ENCODE measurements around the gene B4GALT3.

Gene B4GALT3

DNA sequence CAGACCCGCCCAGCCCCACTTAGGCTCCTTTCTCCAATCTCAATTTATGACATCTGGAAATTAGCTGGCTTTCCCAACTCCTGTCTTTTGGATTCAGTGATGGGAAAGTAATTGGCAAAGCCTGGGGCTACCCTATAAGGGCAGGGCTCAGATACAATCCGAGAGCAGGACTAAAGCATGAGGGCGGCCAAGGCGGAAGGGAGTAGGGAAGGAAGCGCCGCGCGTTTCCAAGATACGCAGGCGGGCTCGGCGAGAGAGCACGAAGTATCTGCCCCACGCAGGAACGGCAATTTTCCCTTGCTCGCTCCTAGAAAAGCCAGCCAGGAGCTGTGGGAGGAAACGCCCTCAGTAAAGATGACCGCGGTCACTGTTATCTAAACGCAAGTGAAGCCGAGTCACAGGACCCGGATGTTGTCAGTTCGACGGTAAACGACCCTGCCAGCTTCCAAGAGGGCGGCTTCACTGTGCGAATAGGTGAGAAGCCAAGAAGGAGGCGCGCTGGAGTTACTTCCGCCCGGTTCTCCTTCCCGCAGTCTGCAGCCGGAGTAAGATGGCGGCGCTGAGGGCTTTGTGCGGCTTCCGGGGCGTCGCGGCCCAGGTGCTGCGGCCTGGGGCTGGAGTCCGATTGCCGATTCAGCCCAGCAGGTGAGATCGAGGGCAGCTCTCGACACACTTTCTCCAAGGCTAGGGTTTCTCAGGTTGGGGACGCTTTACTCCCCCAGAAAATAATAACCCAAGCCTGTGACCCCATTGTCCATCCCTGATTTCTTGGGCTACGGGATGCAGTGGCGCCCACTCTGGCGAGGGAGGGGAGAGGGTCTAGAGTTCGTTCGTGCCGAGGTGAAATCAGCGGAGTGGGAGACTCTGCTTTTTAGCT, 24.8 kb upstream of the B4GALT3 start, which contains the start of gene NDUFS2:
Gene NDUFS2 (plus strand): TSS at position 532 of the 877 bp plus-strand sequence. CDS start 19 bp downstream, at position 551.
- peak; percentile 99 for ATAC-seq

- no peak for ATAC-seq
Observed at GRCh38 chr1:161200992-161201835, 23.9 kb upstream of the B4GALT3 start.

- no peak for ATAC-seq
Observed at GRCh38 chr1:161200421-161200991, 23.2 kb upstream of the B4GALT3 start.

DNA sequence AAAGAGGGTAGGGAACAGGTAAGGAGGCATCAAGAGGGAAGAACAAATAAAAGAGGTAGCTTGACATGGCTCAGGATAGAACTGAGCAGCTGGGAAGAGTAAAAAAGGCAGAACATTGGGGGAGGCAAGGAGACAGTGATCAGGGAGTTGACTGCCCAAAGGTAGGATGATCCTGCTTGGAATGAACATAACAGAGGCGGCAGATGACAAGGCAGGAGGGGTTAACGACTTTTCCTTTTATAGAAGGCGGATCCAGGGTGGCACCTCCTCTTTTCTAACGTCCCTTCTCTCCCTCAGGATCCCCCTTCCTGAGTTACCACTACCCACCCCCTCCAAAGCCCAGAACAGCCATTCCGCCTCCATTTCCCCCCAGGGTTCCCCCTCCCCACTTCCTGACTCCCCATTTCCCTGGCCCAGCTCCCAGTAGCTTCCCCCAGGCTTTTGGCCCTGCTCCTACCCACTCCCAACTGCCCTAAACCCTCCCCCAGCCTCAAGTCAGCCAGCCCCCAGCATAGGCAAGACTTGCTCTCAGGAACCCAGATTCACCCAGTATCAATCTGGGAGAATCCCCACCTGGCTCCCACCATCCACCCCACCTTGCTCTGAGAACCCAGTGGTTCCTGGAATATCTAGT, 22.3 kb upstream of the B4GALT3 start:
- ATAC-seq = no peak

GRCh38 chr1:161198897-161199431, 21.7 kb upstream of the B4GALT3 start, which contains the start of gene ADAMTS4:
TSS of gene ADAMTS4 (minus strand) at chr1:161199054. CDS start at chr1:161198627, 427 bp downstream.
- ATAC-seq = no peak

DNA sequence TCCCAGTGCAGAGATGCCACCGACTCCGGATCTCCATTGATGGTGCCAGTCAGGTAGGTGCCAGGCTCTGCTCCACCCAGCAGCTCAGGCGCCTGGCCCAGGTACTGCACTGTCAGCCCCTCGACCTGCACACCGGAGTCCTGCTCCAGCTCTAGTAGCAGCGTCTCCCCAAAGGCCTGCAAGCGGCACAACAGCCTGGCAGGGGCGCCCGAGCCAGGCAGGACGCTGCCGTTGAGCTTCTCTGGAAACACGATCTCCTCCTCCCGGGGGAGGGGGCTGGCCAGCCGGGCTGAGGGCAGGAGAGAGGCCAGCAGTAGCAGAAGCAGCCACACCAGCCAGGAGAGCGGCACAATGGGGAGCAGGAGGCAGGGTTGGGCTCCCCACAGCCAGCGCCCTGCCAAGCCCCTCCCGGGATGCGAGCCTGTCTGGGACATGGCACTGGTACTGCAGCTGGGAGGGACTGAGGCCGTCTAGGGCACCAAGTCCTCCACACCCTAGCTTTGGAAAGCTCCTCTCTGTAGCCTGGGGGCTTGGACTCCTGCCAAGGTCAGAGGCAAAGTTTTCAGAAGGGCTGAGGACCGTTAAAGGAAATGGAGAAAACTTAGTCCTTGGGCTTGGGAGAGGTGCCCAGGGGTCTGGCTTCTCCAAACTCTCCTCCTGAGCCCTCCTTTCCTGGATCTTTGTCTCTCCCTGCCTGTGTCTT, 21.0 kb upstream of the B4GALT3 start:
- no peak for ATAC-seq

- ATAC-seq = no peak
Observed at GRCh38 chr1:161197560-161198193, 20.4 kb upstream of the B4GALT3 start.

DNA sequence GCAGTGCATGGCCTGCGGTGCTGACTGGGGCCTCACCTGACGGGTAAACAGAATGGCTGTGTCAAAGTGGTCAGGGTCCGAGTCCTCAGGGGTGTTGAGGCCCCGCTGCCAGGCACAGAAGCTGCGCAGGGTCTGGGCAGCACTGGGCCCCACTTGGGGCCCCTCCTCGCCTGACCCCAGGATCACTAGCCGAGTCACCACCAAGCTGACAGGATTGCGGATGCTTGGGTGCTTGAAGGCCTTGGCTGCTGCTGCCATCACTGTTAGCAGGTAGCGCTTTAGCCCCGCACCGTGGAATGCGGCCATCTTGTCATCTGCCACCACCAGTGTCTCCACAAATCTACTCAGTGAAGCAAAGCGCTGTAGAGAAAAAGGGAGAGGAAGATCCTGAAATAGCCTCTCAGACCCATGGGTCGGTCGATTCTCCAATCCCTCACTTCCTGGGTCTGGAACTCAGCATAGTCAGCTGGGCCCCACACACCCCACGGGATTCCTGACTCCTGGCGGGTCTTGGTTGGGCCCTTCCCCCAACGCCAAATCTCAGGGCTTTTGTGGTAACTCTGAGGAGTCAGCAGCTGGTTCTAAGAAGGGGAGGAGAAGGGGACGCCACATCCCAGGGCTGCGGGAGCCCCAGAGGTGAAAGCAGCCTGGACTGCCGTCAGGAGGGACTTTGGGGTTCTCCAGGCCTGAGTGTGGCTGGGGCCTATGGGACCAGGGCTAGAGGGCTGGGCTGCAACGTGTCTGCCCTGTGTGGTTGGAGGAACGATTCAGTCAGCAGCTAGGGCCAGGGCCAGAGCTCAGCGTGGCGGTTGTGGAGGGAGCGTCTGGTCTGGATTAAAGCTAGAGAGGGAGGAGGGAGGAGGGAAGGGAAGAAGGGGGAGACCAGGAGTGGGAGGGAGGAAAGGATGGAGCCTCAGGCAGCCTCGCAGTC, 19.5 kb upstream of the B4GALT3 start:
- ATAC-seq = no peak

DNA sequence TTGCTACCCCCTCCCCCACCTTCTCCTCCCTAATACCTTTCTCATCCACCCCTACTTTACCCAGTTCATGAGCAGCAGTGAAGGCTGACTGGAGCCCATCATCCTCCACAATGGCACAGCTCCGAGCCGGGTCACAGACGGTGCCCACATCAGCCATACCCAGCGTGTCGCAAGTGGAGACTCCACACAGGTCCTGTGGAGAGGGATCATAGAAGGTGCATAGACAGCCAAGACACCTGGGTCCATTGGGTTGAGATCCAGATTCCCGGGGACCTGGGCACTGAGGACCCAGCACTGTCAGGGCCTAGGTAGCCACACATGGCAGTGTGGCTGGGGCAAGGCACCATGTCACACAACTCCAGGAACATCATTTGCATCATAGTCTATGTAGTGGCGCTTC, 18.8 kb upstream of the B4GALT3 start:
- ATAC-seq = no peak

GRCh38 chr1:161195171-161195570, 17.9 kb upstream of the B4GALT3 start:
- no peak for ATAC-seq

DNA sequence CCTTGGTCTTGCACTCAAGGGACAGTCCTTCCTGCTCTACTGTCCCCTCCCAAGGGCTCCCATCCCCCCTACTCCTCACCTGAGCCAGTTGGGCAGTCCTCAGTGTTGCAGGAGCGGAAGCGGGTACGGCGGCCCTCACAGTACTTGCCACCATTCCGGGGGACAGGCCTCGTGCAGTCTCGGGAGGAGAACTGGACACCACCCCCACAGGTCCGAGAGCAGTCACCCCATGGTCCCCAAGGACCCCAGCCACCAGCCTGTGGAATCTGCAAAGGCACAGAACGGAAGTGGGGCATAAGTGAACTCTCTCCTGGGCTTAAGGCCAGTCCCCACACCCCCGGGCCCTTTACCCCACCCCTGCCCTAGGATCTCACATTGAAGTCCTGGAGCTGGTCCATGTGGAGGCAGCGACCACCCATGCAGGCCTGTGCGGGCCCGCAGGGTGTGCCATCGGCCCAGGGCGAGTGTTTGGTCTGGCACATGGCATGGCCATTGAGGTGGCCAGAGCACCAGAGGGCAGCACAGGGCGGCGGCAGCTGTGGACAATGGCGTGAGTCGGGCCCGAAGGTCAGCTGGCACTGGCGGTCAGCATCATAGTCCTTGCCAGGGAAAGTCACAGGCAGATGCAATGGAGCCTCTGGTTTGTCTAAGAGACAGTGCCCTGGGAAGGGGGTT, 16.4 kb upstream of the B4GALT3 start:
- no peak for ATAC-seq

DNA sequence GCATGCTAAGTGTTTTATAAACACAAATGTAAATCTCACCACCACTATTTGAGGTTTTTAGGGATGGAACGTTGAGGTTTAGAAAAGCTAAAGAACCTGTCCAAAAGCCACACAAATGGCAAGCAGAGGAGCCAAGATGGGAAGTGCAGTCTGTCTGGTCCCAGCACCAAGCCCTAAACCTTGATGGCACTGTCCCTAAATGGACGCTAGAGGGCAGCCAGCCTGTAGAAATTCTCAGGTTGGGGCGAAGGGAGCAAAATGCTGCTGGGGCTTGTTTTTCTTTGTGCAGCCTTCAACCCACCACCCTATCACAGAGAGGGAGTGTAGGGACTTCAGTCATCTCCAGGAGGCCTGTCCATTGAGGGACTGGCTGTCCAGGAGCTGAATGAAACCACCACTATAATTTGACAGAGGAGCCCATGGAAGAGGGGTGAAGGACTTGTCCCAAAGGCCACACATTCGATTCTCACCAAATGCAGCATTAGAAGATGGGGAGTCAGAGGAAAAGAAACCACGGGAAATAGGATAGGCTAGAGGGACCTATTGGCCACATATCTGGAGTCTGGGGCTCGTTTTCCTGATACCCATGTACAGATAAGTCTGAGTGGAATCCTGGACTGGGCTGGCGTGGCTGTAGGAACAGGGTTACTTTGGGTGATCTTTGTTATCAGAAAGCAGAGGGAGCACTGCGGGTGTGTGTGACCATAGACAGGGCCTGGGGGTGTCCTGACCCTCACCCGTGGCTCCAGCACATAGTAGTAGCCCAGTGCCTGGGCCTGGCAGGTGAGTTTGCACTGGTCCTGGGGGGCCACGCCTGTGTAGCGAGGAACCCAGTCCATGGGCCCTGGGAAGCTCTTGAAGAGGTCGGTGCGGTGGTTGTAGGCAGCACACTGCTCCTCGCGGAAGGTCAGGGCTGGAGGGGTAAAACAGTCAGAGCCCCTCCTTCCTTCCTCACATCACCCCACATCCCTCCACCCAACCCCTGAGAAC, 15.5 kb upstream of the B4GALT3 start:
- peak; percentile 90 to 95 for ATAC-seq

GRCh38 chr1:161191971-161192370, 14.7 kb upstream of the B4GALT3 start:
- ATAC-seq = no peak

DNA sequence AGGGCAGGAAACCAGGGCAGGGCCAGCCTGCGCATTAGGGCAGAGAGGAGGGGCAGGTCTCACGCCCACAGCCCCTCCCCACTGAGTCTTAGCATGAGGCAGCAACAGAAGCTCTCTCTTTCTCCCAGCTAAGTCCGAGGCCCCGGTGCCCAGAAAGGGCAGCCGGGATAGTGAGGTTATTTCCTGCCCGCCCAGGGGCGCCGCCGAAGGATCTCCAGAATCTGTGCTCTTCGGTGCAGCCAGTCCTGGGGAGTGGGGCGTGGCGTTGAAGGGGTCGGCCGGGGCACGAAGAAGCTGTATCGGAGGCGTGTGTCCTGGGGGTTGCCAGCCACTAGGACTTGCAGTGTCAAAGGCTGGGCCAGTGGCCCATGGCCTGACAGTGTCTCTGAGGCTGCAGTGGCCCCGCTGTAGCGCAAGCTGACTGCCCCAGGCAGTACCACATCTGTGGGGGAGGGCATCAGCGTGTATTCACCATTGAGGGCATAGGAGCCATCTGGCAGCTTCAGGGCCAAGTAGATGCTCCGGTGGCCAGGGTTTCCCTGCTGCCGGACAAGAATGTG, 13.7 kb upstream of the B4GALT3 start:
- ATAC-seq = no peak

GRCh38 chr1:161189036-161189435, 11.7 kb upstream of the B4GALT3 start:
- no peak for ATAC-seq

DNA sequence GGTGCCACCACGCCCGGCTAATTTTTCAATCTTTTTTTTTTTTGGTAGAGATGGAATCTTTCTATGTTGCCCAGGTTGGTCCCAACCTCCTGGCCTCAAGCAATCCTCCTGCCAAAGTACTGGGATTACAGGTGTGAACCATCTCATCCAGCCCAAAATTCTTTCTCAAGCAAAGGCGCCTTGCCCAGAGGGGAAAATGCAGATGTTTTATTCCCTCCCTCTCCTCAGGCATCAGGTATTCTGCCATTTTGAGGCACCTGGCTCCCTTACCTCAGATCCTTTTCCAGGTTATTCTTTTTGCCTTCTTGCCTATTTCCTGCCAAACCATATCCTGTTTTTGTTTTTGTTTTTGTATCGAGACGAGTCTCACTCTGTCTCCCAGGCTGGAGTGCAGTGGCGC, 11.1 kb upstream of the B4GALT3 start:
- no peak for ATAC-seq

GRCh38 chr1:161187311-161187710, 10.0 kb upstream of the B4GALT3 start:
- no peak for ATAC-seq
